ENCODE measurements around the gene CLCN4. TPM values are rescaled to one million over a fixed set of nuclear protein-coding genes. Genes with fewer than 3 reads are reported as not detected.

CLCN4 gene
- total and polyA plus RNA-seq, 2 of the 8 experiments (the other 6 are each of a cell fraction or from before 2014, with no cell fraction given), result 3.3 to 11.2 TPM

- TF ChIP-seq, protein P1, sequence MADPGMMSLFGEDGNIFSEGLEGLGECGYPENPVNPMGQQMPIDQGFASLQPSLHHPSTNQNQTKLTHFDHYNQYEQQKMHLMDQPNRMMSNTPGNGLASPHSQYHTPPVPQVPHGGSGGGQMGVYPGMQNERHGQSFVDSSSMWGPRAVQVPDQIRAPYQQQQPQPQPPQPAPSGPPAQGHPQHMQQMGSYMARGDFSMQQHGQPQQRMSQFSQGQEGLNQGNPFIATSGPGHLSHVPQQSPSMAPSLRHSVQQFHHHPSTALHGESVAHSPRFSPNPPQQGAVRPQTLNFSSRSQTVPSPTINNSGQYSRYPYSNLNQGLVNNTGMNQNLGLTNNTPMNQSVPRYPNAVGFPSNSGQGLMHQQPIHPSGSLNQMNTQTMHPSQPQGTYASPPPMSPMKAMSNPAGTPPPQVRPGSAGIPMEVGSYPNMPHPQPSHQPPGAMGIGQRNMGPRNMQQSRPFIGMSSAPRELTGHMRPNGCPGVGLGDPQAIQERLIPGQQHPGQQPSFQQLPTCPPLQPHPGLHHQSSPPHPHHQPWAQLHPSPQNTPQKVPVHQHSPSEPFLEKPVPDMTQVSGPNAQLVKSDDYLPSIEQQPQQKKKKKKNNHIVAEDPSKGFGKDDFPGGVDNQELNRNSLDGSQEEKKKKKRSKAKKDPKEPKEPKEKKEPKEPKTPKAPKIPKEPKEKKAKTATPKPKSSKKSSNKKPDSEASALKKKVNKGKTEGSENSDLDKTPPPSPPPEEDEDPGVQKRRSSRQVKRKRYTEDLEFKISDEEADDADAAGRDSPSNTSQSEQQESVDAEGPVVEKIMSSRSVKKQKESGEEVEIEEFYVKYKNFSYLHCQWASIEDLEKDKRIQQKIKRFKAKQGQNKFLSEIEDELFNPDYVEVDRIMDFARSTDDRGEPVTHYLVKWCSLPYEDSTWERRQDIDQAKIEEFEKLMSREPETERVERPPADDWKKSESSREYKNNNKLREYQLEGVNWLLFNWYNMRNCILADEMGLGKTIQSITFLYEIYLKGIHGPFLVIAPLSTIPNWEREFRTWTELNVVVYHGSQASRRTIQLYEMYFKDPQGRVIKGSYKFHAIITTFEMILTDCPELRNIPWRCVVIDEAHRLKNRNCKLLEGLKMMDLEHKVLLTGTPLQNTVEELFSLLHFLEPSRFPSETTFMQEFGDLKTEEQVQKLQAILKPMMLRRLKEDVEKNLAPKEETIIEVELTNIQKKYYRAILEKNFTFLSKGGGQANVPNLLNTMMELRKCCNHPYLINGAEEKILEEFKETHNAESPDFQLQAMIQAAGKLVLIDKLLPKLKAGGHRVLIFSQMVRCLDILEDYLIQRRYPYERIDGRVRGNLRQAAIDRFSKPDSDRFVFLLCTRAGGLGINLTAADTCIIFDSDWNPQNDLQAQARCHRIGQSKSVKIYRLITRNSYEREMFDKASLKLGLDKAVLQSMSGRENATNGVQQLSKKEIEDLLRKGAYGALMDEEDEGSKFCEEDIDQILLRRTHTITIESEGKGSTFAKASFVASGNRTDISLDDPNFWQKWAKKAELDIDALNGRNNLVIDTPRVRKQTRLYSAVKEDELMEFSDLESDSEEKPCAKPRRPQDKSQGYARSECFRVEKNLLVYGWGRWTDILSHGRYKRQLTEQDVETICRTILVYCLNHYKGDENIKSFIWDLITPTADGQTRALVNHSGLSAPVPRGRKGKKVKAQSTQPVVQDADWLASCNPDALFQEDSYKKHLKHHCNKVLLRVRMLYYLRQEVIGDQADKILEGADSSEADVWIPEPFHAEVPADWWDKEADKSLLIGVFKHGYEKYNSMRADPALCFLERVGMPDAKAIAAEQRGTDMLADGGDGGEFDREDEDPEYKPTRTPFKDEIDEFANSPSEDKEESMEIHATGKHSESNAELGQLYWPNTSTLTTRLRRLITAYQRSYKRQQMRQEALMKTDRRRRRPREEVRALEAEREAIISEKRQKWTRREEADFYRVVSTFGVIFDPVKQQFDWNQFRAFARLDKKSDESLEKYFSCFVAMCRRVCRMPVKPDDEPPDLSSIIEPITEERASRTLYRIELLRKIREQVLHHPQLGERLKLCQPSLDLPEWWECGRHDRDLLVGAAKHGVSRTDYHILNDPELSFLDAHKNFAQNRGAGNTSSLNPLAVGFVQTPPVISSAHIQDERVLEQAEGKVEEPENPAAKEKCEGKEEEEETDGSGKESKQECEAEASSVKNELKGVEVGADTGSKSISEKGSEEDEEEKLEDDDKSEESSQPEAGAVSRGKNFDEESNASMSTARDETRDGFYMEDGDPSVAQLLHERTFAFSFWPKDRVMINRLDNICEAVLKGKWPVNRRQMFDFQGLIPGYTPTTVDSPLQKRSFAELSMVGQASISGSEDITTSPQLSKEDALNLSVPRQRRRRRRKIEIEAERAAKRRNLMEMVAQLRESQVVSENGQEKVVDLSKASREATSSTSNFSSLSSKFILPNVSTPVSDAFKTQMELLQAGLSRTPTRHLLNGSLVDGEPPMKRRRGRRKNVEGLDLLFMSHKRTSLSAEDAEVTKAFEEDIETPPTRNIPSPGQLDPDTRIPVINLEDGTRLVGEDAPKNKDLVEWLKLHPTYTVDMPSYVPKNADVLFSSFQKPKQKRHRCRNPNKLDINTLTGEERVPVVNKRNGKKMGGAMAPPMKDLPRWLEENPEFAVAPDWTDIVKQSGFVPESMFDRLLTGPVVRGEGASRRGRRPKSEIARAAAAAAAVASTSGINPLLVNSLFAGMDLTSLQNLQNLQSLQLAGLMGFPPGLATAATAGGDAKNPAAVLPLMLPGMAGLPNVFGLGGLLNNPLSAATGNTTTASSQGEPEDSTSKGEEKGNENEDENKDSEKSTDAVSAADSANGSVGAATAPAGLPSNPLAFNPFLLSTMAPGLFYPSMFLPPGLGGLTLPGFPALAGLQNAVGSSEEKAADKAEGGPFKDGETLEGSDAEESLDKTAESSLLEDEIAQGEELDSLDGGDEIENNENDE (IDR thresholded peaks at IDR 0.05; ENCODE audit: insufficient replicate concordance, low read length), result no peak
- no peak for TF ChIP-seq POU5F1 (IDR thresholded peaks at IDR 0.05; ENCODE audit: low read depth, low read length)
- TF ChIP-seq JUN (IDR thresholded peaks at IDR 0.05; ENCODE audit: low read depth, low read length), result no peak
- no peak for TF ChIP-seq NRF1 (IDR thresholded peaks at IDR 0.05; ENCODE audit: low read depth, low read length)
- TF ChIP-seq SRF (IDR thresholded peaks at IDR 0.05; ENCODE audit: low read depth, low read length), result no peak
Observed at GRCh38 chrX:10280071-10280470, 123.3 kb downstream of the CLCN4 start (continued).
